GM21528 (cell line): ENCODE data around the gene LRRFIP1.
A peak's percentile ranks its signal among the peaks of the same experiment; 100 is the strongest.
"Not testable (repeated sequence)": the region's sequence is repeated elsewhere in the genome, so short reads cannot be mapped to it uniquely, and the experiment has no call there.

Experiments
- ATAC-seq: cut with Tn5 transposase; IDR thresholded peaks from one replicate; pipeline ENCODE4 v1.9.1; 2021; ENCODE audit warnings: mild to moderate bottlenecking, moderate library complexity; ENCODE audit not compliant: unreplicated experiment, low FRiP score

LRRFIP1 gene

DNA sequence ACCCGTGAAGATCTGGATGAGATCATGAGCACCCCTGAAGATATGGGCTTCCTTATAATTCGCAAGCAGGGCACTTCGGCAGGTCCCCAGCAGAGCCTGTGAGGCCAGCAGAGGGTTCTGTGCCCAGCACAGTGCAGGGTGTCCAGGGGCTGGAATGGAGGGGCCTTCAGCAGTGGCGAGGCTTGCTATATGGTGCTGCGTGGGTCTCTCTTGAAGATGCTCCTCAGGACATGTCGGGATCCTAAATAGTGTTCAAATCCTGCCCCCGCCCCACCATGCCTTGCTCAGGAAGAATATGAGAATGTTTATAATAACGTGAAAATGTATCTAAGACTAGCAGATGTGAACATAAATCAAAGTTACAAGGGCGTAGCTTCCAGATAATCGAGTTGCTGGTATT lies 110.9 kb downstream of the LRRFIP1 start:
- ATAC-seq = no peak

DNA sequence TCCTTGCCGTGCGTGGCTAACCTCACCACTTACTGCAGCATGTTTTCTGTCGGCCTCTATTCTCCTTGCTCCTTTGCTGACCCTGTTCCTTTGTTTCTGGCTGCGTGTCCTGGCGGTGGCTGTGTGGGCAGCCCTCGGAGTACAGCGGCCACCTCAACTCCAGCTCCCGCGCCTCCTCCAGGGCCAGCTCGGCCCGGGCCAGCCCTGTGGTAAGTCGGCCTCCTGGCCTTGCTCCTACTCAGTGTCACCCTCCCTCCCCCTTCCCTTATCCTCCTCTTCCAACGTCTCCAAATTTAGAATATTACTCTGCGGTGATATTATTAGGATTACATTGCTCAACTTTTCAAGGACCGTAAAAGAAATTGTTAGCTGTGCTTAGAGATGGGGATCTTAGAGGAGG lies 111.7 kb downstream of the LRRFIP1 start:
- no peak for ATAC-seq

DNA sequence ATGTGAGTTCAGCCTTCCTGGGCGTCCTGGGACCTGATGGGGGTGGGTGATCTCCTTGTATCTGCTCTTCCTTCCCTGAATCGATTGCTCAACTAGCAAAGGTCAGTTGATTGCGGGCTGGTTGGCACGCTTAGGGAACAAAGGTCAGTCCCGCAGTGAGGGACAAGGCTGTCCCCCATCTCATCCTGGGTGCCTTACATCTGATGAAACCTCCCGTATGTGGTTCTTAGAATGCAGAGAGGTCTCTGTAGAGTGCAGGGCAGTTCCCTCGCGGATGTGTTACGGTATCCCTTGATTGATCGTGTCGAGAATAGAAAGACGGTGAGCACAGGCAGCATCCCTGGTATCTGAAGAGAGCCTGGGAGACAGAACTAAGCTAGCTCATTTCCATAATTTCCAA lies 114.8 kb downstream of the LRRFIP1 start:
- ATAC-seq = no peak

DNA sequence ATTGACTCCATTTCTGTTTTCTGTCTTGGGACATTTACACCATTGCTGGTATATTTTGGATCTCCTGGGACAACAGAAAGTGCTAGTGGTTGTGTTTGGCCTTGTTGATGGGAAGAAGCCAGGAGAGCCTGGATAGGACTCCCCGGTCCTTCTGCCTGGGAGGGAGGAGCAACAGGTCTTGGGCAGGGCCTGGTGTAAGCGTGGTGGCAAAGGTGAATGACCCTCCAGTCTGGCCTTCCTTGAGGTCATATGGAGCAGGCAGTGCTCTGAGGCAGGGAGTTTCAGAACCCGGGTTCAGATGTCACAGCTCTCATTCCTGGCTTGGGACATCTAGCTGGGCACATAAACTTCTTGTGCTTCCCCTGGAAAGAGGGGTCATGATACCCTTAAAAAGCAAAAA lies 115.2 kb downstream of the LRRFIP1 start:
- ATAC-seq = no peak

DNA sequence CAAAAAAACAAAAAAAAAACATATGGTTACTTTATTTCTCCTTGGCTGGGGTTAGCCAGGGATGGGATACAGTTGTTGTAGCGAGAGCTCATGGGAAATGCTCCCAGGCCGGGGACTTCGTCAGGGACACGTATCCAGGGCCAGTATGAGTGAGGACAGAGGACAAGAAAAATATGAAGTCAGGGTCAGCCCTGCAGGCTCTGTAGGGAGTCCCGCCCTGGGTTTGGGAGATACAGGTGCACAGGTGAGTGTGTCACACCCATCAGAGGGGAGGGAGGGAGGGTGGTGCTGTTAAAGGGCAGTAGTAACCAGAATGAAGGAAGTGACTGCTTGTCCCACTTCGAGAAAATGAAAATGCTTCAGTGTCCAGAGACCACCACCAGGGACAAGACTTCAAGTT lies 115.6 kb downstream of the LRRFIP1 start:
- no peak for ATAC-seq

DNA sequence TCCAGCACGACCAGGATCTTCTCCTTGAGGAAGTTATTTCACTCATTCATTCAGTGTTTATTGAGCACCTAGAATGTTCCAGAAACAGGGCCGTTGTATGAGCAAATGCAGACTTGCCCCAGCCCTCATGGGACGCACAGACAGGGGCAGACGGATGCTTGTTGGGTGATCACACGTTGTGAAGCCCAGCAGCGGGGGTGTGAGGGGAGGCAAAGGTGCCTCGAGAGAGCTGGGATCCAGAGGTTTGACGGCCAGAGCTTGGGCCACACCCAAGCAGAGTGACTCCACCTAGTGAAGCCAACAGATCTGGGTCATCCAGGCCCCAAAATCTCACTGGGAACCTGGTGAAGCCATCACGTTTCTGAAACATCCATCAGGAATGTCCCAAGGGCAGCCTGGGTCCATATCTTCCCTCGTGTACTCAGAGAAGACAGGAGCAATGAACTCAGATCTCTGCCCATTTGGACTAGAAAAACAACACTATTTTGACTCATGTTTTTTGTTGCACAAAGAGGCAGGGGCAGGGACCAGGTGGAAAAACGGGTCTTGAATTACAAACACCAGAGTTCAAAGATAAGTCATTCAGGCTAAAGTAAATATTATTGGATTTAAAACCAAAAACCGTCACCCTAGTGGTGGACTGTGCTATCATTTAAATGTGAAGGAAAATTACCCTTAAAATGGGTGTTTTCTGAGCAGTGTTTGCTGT lies 116.3 kb downstream of the LRRFIP1 start:
- ATAC-seq = no peak

DNA sequence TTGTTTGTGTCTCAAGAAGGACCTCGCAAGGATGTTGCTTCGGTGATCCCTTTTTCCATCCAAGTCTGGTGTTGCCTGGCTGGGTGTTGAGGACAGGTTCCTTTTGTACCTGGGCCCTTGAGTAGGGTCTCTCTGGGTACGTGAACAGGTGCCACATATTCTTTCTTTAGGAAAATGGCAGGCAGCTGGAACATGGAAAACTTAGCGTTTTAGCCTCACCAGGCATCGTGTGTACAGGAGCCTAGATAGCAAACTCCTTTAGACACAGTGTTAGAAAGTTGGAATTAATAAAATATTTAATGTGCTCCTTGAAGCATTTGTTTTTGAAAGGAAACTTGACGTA lies 116.9 kb downstream of the LRRFIP1 start:
- no peak for ATAC-seq

DNA sequence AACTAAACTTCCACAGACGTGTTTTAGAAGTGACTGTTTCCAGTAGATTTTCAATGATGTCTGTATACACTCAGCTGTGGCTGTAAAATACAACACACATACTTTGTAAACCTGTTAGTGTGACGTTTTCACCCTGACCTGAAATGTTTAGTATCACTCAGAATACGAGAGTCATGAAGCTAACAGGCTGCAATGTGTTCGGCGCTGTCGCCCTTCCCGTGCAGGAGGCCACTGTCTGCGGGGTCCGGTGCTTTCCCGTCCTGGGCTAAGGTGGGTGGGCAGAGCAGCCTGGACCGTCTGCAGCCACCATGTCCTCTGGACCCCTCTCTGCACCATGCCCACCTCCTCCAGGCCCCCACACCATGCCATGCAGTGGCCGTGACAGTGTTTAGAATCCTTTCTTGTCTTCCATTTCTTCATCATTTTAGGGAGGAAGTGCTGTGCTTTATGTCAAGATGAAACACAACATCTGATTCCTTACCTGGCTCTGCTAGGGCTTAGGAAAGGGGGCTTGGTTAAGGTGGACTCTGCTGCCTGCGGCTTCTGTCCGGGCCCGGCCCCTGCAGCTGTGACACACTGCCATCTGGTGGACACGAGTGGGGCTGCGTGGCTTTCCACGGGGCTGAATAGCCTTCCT lies 117.3 kb downstream of the LRRFIP1 start:
- ATAC-seq = no peak

DNA sequence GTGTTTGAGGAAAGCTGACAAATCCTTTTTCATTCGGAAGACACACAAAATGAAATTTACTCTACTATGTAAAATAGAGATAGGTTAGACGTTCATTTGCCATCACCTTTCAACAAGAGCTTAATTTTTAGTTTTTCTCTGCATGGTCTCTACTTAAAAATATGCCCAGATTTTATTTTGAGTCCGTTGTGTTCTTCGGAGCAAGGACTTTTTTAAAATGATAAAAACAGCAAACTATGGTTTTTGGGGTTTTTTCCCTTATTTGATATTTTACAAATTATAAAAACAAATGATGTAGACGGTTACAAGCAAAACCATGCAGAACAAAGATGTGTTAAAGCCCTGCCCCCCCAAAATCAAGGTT lies 117.8 kb downstream of the LRRFIP1 start:
- ATAC-seq = no peak

DNA sequence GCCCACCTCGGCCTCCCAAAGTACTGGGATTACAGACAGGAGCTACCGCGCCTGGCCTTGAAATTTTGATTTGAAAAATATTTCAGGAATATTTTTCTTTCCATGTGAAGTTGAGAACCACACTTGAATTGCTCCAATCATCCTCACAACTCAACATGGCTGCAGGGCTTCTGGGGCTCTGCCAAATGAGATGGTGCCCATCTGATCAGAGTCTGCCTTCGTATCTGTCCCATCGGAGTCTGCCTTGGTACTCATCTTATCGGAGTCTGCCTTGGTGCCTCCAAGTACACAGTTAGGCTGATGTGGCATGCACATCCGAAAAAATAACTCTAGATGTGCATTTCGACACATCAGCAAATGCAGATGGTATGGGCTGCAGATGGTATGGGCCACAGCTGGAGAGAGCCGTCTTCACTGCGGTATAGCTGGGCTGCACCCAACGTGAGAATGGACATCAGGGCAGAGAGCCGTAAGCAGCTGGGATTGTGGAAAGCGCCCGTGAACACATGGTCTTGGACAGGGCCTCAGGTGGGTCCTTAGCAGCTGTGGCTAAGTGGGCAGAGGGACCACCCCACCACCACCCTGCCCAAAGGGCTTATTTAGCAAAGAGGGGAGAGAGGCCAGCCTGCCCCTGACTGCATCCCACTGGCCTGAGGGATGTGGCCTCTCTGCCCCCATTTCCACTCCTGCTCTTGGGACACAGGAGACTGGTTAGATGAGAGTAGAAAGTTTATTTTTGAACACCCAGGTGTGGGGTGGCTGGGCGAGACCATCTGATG lies 119.1 kb downstream of the LRRFIP1 start:
- no peak for ATAC-seq

DNA sequence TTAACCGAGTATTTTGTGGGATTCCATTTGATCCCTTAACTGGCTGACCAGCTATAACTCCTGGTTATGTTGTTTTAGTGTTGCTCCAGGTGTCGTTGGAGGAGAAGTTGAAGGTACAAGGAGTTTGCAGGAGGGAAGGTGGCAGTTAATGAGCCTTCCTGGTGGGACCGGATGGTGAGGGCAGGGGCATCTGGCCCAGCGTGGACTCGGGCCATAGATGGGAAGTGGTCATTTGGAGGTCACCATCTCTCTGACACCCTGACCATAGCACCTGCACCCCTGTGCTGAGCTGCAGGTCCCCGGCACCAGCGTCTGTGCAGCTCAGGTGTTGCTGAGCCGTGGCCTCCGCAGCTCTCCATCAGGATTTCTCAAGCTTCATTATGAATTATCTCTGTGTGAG lies 119.8 kb downstream of the LRRFIP1 start:
- ATAC-seq = no peak

DNA sequence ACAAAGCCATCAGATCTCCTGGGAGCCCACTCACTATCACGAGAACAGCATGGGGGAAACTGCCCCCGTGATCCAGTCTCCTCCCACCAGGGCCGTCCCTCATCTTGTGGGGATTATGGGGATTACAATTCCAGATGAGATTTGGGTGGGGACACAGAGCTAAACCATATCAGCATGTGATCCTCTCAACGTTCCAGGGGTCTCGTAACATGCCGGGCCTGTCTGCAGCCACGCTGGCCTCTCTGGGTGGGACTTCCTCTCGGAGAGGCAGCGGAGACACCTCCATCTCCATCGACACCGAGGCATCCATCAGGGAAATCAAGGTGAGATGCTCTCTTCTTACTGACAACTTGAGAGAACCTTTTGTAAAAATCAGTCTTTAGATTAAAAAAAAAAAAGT lies 121.6 kb downstream of the LRRFIP1 start:
- ATAC-seq = no peak

DNA sequence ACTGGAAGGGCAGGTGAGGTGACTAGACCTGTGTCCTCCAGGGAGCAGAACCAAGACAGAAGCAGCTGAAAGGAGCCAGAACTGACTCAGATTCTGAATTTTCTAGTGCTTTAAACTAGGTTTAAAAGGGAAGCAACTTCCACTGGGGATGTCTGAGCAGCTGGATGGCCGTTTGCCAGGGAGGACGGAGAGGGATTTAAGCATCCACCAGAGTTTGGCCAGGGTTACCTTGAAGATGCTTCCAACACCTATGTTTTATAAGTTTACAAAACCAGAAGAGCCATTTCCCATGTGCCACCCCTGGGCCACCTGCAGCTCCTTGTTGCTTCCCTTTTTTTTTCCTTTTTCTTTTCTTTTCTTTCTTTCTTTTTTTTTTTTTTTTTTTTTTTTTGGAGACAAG lies 122.6 kb downstream of the LRRFIP1 start:
- ATAC-seq = no peak

DNA sequence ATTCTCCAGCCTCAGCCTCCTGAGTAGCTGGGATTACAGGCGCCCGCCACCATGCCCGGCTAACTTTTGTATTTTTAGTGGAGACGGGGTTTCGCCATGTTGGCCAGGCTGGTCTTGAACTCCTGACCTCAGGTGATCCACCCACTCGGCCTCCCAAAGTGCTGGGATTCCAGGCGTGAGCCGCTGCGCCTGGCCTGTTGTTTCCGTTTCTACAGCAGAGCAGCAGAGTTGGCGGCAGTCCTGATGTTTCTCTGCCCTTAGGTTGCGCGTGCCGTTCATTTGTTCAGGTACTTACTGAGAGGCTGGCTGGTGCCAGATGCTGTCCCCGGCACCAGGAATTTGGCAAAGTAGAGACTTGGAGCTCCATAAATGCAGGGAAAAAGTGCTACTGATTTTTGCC lies 123.1 kb downstream of the LRRFIP1 start:
- ATAC-seq = not testable (repeated sequence)

DNA sequence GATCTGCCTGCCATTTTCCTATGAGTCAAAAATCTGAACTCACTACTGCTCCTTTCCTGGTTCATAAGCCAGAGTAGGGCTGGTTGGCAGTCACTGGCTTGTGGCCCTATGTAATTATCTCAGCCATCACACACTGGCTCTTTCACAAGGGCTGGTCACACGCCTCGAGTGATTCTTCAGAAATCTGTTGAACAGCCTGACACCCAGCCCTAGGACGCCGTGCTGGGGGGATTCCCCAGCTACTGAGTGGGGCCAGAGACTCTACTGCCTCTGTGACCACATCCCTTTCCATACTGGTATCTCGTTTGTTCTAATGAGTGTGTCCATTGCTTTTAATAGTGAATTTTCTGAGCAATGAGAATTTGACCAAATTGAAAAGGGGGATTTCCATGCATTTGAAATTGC lies 125.4 kb downstream of the LRRFIP1 start:
- peak; percentile 92 for ATAC-seq

DNA sequence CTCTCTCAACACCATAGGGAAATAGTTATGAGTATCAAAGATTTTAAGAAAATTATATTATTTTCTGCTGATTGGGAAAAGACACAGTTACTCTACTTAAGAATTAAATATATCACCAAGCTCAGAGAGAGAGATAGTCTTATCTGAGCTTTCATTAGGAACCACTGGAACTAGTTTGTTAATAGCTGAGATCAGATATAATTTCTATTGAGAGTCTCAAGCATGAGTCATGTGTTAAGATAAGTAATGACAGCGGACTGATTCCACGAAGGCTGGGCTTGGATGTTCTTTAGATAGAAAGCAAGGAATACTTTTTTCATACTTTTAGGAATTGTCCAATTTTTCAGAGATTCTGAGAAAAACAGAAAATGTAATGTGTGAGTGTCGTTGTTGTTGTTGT lies 126.8 kb downstream of the LRRFIP1 start:
- ATAC-seq = no peak

DNA sequence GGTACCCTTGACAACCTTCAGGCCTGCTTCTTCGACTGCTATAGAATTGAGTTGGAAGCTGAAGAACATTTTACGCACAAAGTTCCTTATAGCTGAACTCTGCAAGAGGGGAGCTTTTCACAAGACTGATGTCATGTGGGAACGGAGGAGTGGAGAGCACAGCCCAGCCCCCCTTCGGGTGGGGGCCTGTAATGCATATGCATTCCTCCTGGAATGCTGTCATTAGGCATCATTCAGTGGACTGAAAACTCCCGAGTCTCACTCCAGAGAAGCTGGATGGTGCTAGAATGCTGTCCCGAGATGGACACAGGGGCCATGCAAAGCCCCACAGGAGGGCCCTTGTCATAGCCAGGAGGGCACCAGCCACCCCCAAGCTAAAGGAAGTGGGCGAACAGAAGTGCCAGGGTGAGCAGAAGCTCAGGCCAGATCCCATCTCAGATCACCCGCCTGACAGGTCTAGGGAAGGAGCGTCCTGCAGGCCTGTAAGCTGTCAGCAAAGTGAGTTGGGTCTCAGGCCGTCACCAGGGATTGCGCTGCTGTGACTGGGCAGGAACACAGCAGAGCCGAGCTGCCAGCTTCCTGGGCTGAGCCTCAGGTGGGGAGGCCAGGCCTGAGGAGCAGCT lies 127.3 kb downstream of the LRRFIP1 start:
- no peak for ATAC-seq

DNA sequence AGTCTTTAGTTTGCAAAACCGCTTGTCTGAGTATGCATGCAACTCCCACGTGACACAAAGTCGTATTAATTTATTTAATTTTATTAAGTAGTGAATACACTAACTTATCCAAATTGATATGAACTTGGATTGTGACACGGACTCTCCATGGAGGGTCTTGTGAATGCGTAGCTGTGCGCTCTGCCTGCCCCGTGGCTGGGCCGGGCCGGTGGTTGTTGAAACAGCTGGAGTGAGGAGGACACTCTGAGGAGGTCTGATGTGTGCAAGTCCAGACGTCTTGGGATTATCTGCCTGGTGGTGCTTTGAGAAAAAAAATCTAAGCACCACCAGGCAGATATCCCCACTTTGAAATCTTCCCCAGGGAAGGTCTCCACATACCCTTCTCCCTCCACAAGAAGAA lies 130.2 kb downstream of the LRRFIP1 start:
- ATAC-seq = no peak

DNA sequence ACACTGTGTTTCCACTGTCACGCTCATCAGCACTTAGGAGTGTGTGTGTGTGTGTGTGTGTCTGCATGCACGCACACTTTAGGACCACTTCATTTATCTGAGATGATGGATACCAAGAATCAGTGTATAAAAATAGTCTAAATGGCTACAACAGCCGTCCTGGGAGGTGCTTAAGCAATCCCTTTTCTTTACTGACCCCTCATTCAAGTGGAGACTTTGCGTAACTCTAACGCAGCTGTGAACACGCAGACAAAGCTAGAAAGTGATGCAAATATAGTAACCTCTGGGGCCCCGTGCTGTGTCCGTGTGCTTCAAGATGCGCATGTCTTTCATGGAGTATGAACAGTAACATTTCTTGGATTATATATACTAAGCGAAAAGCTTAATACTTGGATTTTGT lies 130.8 kb downstream of the LRRFIP1 start:
- no peak for ATAC-seq

DNA sequence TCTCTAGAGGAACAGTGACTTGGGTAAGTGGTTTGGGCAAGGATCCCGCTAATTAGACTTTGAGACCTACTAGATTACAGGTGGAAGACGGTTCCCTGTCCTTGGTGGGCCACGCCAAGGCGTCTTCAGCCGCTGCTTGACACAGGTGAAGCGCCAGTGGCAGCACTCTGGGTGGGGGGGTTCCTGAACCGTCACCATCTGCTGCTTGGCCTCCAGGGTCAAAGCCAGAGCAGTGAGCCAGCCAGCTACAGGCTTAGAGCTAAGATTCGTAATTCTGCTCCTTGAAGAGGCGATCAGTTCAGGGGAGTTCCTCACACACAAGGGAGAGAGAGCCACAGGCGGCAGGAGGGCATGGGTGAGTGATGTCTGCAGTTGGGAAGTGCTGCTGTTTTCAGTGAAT lies 131.8 kb downstream of the LRRFIP1 start:
- ATAC-seq = no peak
